PC-9 (cell line): ENCODE data around the gene IRF2BPL. TPM values are rescaled to one million over a fixed set of nuclear protein-coding genes. Genes with fewer than 3 reads are reported as not detected.

ENCODE experiments used
- BruUV-seq: library from RNA; stranded (reverse); fragments of 400-500 nt; replicated peaks from 2 replicates; lab custom pipeline; 2021; lab: Mats Ljungman, UMichigan
- CTCF ChIA-PET: fragments of 300-600 bp; sonication (Branson Sonifier 250); formaldehyde crosslinking; loops from one replicate; lab custom pipeline; 2022; ENCODE audit warnings: antibody characterized with exemption; lab: Charles Lee
- POLR2A ChIA-PET: fragments of 300-600 bp; sonication (Branson Sonifier 250); formaldehyde crosslinking; loops from one replicate; lab custom pipeline; 2022; ENCODE audit warnings: antibody characterized with exemption; ENCODE audit not compliant: unreplicated experiment; lab: Charles Lee
- DNase-seq, 2 experiments: peaks; one replicate each; pipeline versions ENCODE4 v3.0.0 to v3.0.0-alpha.2; 2015 to 2022; ENCODE audit warnings: mixed read lengths in 1 of 2
- H2AFZ ChIP-seq: fragments of 200-600 bp; sonication (generic); 2 replicates; pipeline ENCODE4 v1.8.1; 2017; ENCODE audit warnings: antibody characterized with exemption
- H3F3A ChIP-seq: fragments of 200-600 bp; sonication (generic); 2 replicates; pipeline ENCODE4 v1.8.1; 2017; ENCODE audit warnings: antibody characterized with exemption, mild to moderate bottlenecking, low read depth; ENCODE audit not compliant: insufficient read depth
- H3K27ac ChIP-seq: fragments of 200-600 bp; sonication (generic); 2 replicates; pipeline ENCODE4 v1.6.1; 2016; ENCODE audit warnings: mixed run types
- H3K27me3 ChIP-seq: fragments of 200-600 bp; sonication (generic); 2 replicates; pipeline ENCODE4 v1.6.1; 2016; ENCODE audit warnings: low read depth, mixed run types; ENCODE audit not compliant: insufficient read depth
- H3K36me3 ChIP-seq: fragments of 200-600 bp; sonication (generic); 2 replicates; pipeline ENCODE4 v1.6.1; 2016; ENCODE audit warnings: low read depth, mixed run types
- H3K4me1 ChIP-seq: fragments of 200-600 bp; sonication (generic); replicated peaks from 2 replicates; pipeline ENCODE4 v1.6.1; 2016; ENCODE audit warnings: mixed run types; ENCODE audit not compliant: insufficient read depth
- H3K4me2 ChIP-seq: fragments of 200-600 bp; sonication (generic); 2 replicates; pipeline ENCODE4 v1.6.1; 2017; ENCODE audit warnings: mixed run types
- H3K4me3 ChIP-seq: fragments of 200-600 bp; sonication (generic); 2 replicates; pipeline ENCODE4 v1.6.1; 2016; ENCODE audit warnings: mixed run types
- H3K79me2 ChIP-seq: fragments of 200-600 bp; sonication (generic); 2 replicates; pipeline ENCODE4 v1.6.1; 2017; ENCODE audit warnings: low read depth, mixed run types
- H3K9me2 ChIP-seq: fragments of 200-600 bp; sonication (generic); 2 replicates; pipeline ENCODE4 v1.8.1; 2017; ENCODE audit warnings: mild to moderate bottlenecking; ENCODE audit not compliant: insufficient read depth
- H3K9me3 ChIP-seq: fragments of 200-600 bp; sonication (generic); 2 replicates; pipeline ENCODE4 v1.8.1; 2016; ENCODE audit warnings: low read depth; ENCODE audit not compliant: insufficient read depth
- H4K20me1 ChIP-seq: fragments of 200-600 bp; sonication (generic); 2 replicates; pipeline ENCODE4 v1.8.1; 2017; ENCODE audit not compliant: insufficient read depth
- EZH2 ChIP-seq: fragments of 200-600 bp; sonication (generic); IDR thresholded peaks from 2 replicates; pipeline ENCODE4 v1.8.0; 2017; ENCODE audit warnings: antibody characterized with exemption, low read depth
- intact Hi-C: fragments of 100-400 bp; cut with micrococcal nuclease; formaldehyde crosslinking; loops from one replicate; pipeline ENCODE4 v1.10.0; 2022; ENCODE audit not compliant: unreplicated experiment
- total RNA-seq: library from RNA; stranded (reverse); gene quantifications from 2 replicates; pipeline ENCODE4 v1.2.3, GENCODE V29; 2021
- TF ChIP-seq, protein P1 (sequence below): fragments of 200-600 bp; sonication (generic); conservative IDR thresholded peaks from 2 replicates; pipeline ENCODE4 v1.6.1; 2017; ENCODE audit warnings: mixed run types, antibody characterized with exemption, mild to moderate bottlenecking, moderate library complexity

Gene IRF2BPL
- total RNA-seq, 1 experiment from 2014 or later: 74.6 TPM

DNA sequence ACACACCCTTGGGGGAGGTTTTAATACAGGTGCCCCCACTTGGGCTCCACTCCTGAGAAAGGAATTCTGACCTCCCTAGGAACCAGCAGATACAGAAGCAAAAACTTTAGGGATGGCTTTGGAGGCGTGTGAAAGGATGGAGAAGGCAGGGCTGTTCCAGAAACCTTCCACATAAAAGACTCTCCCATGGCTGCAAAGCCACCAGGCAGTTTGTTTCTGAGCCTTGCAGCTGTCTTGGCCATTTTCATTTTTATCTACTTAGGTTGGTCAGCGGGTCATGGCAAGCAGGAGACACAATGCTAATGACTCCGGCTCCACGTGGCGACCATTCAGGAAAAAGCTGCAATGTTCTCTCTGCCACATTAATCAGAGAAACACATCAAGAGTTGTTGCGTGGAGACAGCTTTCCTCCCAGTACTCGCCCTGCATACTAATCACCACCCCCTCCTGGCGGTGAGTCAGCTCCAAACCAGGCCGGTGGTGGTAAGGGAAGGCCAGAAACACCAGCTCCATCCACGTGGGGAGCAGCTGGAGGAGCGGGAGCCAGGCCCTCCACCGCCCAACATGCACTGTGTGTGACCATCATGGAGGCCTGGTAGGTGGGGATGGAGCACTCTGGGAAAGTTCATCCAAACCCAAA is 30.9 kb upstream of the IRF2BPL start:
- Histone ChIP-seq H3F3A (peaks cover 17% of the 10 kb centered on the region), H2AFZ (0 out of 2 replicates have a peak overlapping the region, but pooled peaks have one; percentile 5), H3K4me3 (no peak overlapping the region), H3K36me3 (no peaks in the 10 kb centered on the region), H3K9me3 (no peaks in the 10 kb centered on the region), H3K27me3 (no peaks in the 10 kb centered on the region), H3K4me1 (peaks cover 28% of the 10 kb centered on the region), H3K79me2 (no peaks in the 10 kb centered on the region), H3K27ac (0 out of 2 replicates have a peak overlapping the region, but pooled peaks have one; percentile 2), H3K4me2 (peak overlapping the region; percentile 31), H4K20me1 (no peaks in the 10 kb centered on the region), H3K9me2 (no peaks in the 10 kb centered on the region)
- POLR2A ChIA-PET: interaction anchor here (0.5 to 0.7 kb wide), 4 partner anchors 14 to 100 kb away, joined by 3 to 6 read pairs (median 4); no protein-coding TSS in a partner anchor
- CTCF ChIA-PET: interaction anchor here (0.6 to 2.3 kb wide), 14 partner anchors 8 to 186 kb away, joined by 3 to 10 read pairs (median 6); partner anchors contain the start of gene IRF2BPL
- intact Hi-C loops: loop anchor here (1.0 to 2.0 kb wide), 2 partner anchors 19 to 31 kb away; partner anchors contain the start of gene IRF2BPL
- no peak for TF ChIP-seq EZH2
- TF ChIP-seq, protein P1, sequence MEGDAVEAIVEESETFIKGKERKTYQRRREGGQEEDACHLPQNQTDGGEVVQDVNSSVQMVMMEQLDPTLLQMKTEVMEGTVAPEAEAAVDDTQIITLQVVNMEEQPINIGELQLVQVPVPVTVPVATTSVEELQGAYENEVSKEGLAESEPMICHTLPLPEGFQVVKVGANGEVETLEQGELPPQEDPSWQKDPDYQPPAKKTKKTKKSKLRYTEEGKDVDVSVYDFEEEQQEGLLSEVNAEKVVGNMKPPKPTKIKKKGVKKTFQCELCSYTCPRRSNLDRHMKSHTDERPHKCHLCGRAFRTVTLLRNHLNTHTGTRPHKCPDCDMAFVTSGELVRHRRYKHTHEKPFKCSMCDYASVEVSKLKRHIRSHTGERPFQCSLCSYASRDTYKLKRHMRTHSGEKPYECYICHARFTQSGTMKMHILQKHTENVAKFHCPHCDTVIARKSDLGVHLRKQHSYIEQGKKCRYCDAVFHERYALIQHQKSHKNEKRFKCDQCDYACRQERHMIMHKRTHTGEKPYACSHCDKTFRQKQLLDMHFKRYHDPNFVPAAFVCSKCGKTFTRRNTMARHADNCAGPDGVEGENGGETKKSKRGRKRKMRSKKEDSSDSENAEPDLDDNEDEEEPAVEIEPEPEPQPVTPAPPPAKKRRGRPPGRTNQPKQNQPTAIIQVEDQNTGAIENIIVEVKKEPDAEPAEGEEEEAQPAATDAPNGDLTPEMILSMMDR: peak; percentile 47; the same call in 1 of the 2 replicates
- BruUV-seq: no TSS peak
- DNase-seq: peak; percentile 89 to 90

DNA sequence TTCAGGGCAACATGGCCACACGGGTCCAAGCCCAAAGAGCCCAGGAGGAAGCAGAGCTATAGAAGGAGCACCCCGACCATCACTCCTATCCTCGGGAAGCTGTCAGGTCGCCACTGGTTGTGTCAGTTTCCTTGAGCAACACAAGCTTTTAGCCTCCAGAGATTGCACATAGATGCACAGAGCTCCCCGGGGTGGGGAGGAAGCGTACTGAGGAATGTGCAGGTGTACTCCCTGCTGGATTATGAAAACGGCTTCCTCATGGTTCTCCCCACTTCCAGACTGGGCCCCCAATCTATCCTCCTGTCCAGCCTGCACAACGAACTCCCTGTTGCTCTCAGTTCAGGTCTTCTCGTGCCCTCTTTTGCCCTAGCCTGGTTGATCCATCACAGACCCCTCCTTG is 30.3 kb upstream of the IRF2BPL start:
- TF ChIP-seq EZH2: no peak
- TF ChIP-seq, protein P1: no peak
- Histone ChIP-seq H3K36me3 (no peaks in the 10 kb centered on the region), H3K79me2 (no peaks in the 10 kb centered on the region), H4K20me1 (no peaks in the 10 kb centered on the region), H3K27ac (no peak overlapping the region), H3K4me1 (peaks cover 28% of the 10 kb centered on the region), H3F3A (peaks cover 17% of the 10 kb centered on the region), H3K9me2 (no peaks in the 10 kb centered on the region), H3K9me3 (no peaks in the 10 kb centered on the region), H3K4me2 (peak overlapping the region; percentile 31), H3K4me3 (no peak overlapping the region), H3K27me3 (no peaks in the 10 kb centered on the region), H2AFZ (no peak overlapping the region)
- ChIA-PET CTCF (interaction anchor here (0.6 to 1.7 kb wide), 7 partner anchors 8 to 145 kb away, joined by 3 to 10 read pairs (median 8); partner anchors contain the start of gene IRF2BPL), POLR2A (interaction anchor here (0.6 kb wide), 3 partner anchors 16 to 738 kb away, joined by 3 to 28 read pairs (median 4); no protein-coding TSS in a partner anchor)
- DNase-seq: no peak
- intact Hi-C loops: loop anchor here (1.0 to 2.0 kb wide), 2 partner anchors 18 to 30 kb away; partner anchors contain the start of gene IRF2BPL
- no TSS peak for BruUV-seq

DNA sequence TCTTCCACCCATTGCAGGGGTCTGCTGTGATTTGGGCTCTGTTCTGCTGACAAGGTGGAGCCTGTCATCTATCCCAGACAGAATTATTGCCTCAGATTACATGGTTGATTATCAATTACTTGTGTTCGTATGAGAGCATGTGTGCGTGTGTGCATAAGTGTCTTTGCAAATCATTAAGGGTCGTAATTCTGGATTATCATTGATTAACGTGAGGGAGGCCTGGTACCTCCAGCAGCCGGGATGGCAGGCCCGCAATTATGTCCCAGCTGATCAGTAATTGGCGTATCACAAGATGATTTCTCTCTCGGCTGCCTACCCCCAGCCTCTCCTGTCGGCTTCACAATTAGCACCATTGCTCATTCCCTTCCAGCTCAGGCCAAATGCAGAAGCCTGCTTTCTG is 29.6 kb upstream of the IRF2BPL start:
- H3K79me2 ChIP-seq: no peaks in the 10 kb centered on the region

More for the DNA sequence above, 29.6 kb upstream of the IRF2BPL start:
- Histone ChIP-seq H3K4me1 (peaks cover 28% of the 10 kb centered on the region), H3K9me3 (no peaks in the 10 kb centered on the region), H3K27me3 (no peaks in the 10 kb centered on the region), H3F3A (peaks cover 17% of the 10 kb centered on the region), H2AFZ (no peak overlapping the region), H3K4me2 (no peak overlapping the region), H3K27ac (no peak overlapping the region), H3K4me3 (no peak overlapping the region), H3K36me3 (no peaks in the 10 kb centered on the region), H4K20me1 (no peaks in the 10 kb centered on the region), H3K9me2 (no peaks in the 10 kb centered on the region)
- BruUV-seq: no TSS peak
- ChIA-PET POLR2A (interaction anchor here (0.6 kb wide), 2 partner anchors 29 to 739 kb away, joined by 4 to 28 read pairs; no protein-coding TSS in a partner anchor), CTCF (no interaction called here)
- TF ChIP-seq, protein P1: no peak
- no peak for TF ChIP-seq EZH2
- no peak for DNase-seq
- intact Hi-C loops: loop anchor here (2.0 kb wide), 1 partner anchor 29 kb away; the partner anchor contains the start of gene IRF2BPL
